Activated CD4-positive, alpha-beta T cell treated with anti-CD3 and anti-CD28 coated beads, Interleukin-2, amount 10 ng/mL, durations not matched to agents 7 days and 5 days (primary cell): ENCODE data around the gene MAP3K14. TPM values are rescaled to one million over a fixed set of nuclear protein-coding genes. Genes with fewer than 3 reads are reported as not detected.

Experiments used
- CTCF ChIA-PET: fragments of 350-600 bp; sonication (Branson Sonifier 250); formaldehyde crosslinking; loops from one replicate; lab custom pipeline; 2021; ENCODE audit warnings: antibody characterized with exemption; lab: Charles Lee
- POLR2A ChIA-PET: fragments of 350-600 bp; sonication (Branson Sonifier 250); formaldehyde crosslinking; loops from one replicate; lab custom pipeline; 2021; ENCODE audit warnings: antibody characterized with exemption; lab: Charles Lee
- DNase-seq: peaks from one replicate; pipeline ENCODE4 v3.0.0-alpha.2; 2020
- H3K27ac Mint-ChIP-seq: one replicate; pipeline ENCODE4 v1.8.0; 2021; ENCODE audit warnings: mild to moderate bottlenecking, moderate library complexity, mixed read lengths
- H3K27me3 Mint-ChIP-seq: one replicate; pipeline ENCODE4 v1.8.0; 2021; ENCODE audit warnings: mixed read lengths
- H3K36me3 Mint-ChIP-seq: one replicate; pipeline ENCODE4 v1.8.0; 2021; ENCODE audit warnings: low read depth, mixed read lengths
- H3K4me1 Mint-ChIP-seq: one replicate; pipeline ENCODE4 v1.8.0; 2021; ENCODE audit warnings: mixed read lengths
- H3K4me3 Mint-ChIP-seq: one replicate; pipeline ENCODE4 v1.8.0; 2021; ENCODE audit warnings: mild to moderate bottlenecking, moderate library complexity, mixed read lengths
- H3K9me3 Mint-ChIP-seq: one replicate; pipeline ENCODE4 v1.8.0; 2021; ENCODE audit warnings: mixed read lengths
- total RNA-seq, 2 experiments: library from RNA; stranded (reverse); gene quantifications; one replicate each; pipeline ENCODE4 v1.2.3, GENCODE V29; 2021

MAP3K14 gene
- total RNA-seq, 2 experiments from 2014 or later = 25.8 to 26.0 TPM

- H3K4me1 Mint-ChIP-seq = peaks cover 61% of the 10 kb centered on the region
- peaks cover 54% of the 10 kb centered on the region for H3K36me3 Mint-ChIP-seq
- peak overlapping the region; percentile 100 for H3K27ac Mint-ChIP-seq
- peak overlapping the region; percentile 97 for H3K4me3 Mint-ChIP-seq
- peak; percentile 97 for DNase-seq
- CTCF ChIA-PET = interaction anchor here (1.0 to 6.2 kb wide), 13 partner anchors 10 to 169 kb away, joined by 3 to 44 read pairs (median 7); partner anchors contain the start of genes ACBD4, HEXIM1 and HEXIM2
- no peaks in the 10 kb centered on the region for H3K9me3 Mint-ChIP-seq
- no peaks in the 10 kb centered on the region for H3K27me3 Mint-ChIP-seq
- POLR2A ChIA-PET = interaction anchor here (0.5 to 1.0 kb wide), 4 partner anchors 22 to 90 kb away, joined by 3 to 5 read pairs (median 4); partner anchors contain the start of genes HEXIM1 and MAP3K14
Observed at GRCh38 chr17:45225964-45226530, 90.8 kb downstream of the MAP3K14 start.

DNA sequence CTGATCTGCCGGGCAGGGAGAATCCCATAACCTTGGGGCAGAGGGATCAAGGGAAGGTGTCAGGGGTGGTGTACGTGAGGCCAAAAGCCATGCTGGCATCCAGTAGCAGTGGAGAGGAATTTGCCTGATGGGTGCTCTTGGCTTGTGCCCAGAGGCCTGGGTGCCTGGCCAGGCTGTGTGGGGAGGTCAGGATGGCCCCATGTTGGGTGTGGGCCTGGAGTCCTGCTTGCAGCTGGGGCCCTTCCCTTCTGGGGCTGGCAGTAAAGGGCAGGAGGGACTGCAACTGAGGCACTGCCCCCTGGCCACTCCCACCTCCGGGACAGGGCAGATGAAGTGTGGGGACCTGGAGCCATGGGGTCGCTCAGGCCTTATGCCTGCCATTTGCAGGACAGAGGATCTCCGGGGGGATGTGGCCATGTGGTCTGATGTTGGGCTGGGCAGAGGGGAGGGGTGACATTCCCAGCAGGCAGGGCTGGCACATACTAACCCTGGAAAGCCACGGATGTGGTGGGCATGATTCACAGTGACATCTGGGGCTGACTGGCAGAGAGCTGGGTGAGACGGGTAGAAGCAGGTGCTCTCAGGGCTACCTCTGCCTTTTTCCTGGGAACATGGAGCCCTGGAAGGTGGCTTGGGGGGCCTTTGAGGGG, 91.6 kb downstream of the MAP3K14 start:
- peaks cover 64% of the 10 kb centered on the region for H3K4me1 Mint-ChIP-seq

GRCh38 chr17:45224671-45225050, 92.2 kb downstream of the MAP3K14 start:
- ChIA-PET POLR2A (no interaction called here), CTCF (interaction anchor here (0.9 to 1.0 kb wide), 2 partner anchors 89 to 92 kb away, joined by 3 read pairs; partner anchors contain the start of genes ACBD4 and MAP3K14)
- peak overlapping the region; percentile 100 for H3K27ac Mint-ChIP-seq
- H3K4me1 Mint-ChIP-seq = peaks cover 64% of the 10 kb centered on the region
- peaks cover 58% of the 10 kb centered on the region for H3K36me3 Mint-ChIP-seq
- H3K27me3 Mint-ChIP-seq = no peaks in the 10 kb centered on the region
- peak; percentile 53 for DNase-seq
- H3K9me3 Mint-ChIP-seq = no peaks in the 10 kb centered on the region
- H3K4me3 Mint-ChIP-seq = peak overlapping the region; percentile 97

More for the DNA sequence above, 91.6 kb downstream of the MAP3K14 start:
- Mint-ChIP-seq H3K4me3 (peak overlapping the region; percentile 97), H3K27ac (peak overlapping the region; percentile 100), H3K36me3 (peaks cover 53% of the 10 kb centered on the region), H3K27me3 (no peaks in the 10 kb centered on the region), H3K9me3 (no peaks in the 10 kb centered on the region)
- DNase-seq = peak; percentile 31
- POLR2A ChIA-PET = interaction anchor here (1.0 kb wide), 1 partner anchor 77 kb away, joined by 4 read pairs; the partner anchor contains the start of gene HEXIM1
- CTCF ChIA-PET = interaction anchor here (0.9 to 6.2 kb wide), 12 partner anchors 10 to 170 kb away, joined by 3 to 44 read pairs (median 6); partner anchors contain the start of genes ACBD4, HEXIM1 and MAP3K14

DNA sequence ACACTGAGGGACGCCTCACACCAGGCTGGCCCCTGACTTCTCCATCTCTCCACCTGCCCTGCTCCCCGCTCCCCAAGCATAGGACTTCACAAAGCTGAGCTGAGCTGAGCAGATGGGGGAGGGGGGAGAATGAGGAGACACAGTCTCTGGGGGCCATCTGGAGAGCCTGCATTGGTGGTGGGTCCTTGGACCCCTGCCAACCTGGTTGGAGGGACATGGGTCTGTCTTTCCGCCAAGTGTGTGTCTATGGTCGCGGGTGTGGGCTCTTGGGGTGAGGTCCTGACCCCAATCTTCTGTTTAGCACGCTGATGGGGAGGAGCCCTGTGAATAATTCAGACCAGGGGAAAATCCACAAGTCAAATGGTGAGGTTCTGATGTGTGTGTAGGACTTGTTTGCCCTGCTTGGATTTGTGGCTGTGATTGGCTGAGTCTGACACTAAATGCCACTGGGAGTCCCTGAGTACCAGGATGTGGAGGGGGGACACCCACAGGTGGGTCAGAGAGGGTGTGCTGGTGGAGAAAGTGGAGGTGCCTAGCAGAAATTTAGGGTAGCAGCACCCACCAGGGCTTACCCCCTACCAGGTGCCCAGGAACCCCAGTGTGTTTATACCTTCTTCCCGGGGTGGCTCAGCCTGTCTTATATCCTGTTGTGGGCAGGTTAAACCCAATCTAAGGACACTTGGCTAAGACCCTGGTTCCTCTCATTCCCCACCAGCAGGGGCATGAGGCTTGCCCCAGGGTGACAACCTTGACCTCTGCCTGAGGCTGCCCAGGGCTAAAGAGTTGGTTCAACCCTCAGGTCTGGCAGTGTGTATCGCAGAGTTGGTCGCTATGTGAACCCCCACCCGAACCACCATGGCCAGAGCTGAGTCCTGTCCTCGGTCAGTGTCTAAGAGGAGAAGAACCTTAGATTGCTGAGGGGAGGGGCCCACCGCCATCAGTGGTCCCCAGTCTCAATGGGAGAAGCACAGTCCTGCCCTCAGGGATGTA, 93.0 kb downstream of the MAP3K14 start:
- H3K4me1 Mint-ChIP-seq = peaks cover 64% of the 10 kb centered on the region
- CTCF ChIA-PET = interaction anchor here (0.7 to 1.4 kb wide), 3 partner anchors 54 to 161 kb away, joined by 3 to 4 read pairs (median 3); partner anchors contain the start of gene ACBD4
- peaks cover 63% of the 10 kb centered on the region for H3K36me3 Mint-ChIP-seq
- H3K4me3 Mint-ChIP-seq = peak overlapping the region; percentile 97
- peak; percentile 50 for DNase-seq
- no peaks in the 10 kb centered on the region for H3K27me3 Mint-ChIP-seq
- H3K9me3 Mint-ChIP-seq = no peaks in the 10 kb centered on the region
- H3K27ac Mint-ChIP-seq = peak overlapping the region; percentile 100
- POLR2A ChIA-PET = no interaction called here

DNA sequence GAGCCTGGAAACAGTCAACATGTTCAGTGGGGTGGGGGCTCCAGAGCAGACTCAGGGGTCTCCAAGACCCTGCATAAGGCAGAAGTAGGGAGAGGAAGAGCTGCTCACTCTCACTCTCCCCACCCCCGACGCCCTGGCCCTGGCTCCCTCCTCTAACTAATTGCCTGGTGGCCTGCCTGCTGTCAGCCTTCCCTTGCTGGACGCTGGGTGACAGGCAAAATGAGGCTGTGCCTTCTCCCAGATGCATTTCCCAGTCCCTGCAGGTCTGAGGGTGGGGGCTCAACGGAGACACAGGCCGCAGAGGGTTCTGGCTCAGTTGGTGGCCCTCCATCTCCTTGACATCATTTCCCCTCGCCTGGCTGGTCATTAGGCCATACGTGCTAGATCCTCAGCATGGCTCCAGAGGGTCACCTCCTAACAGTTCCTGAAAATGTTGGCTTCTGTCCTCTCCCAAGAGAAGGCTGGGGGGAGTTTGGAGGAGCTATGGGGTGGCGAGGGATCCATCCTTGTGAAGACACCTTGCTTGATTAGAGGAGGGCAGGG, 93.8 kb downstream of the MAP3K14 start:
- no peak for DNase-seq
- H3K4me1 Mint-ChIP-seq = peaks cover 58% of the 10 kb centered on the region
- H3K27me3 Mint-ChIP-seq = no peaks in the 10 kb centered on the region
- peak overlapping the region; percentile 97 for H3K4me3 Mint-ChIP-seq
- peak overlapping the region; percentile 100 for H3K27ac Mint-ChIP-seq
- POLR2A ChIA-PET = interaction anchor here (0.6 kb wide), 1 partner anchor 533 kb away, joined by 3 read pairs; no protein-coding TSS in a partner anchor
- peaks cover 67% of the 10 kb centered on the region for H3K36me3 Mint-ChIP-seq
- no peaks in the 10 kb centered on the region for H3K9me3 Mint-ChIP-seq
- CTCF ChIA-PET = interaction anchor here (0.7 to 4.1 kb wide), 4 partner anchors 54 to 162 kb away, joined by 3 to 21 read pairs (median 8); partner anchors contain the start of genes ACBD4 and HEXIM1

GRCh38 chr17:45222289-45222995, 94.4 kb downstream of the MAP3K14 start:
- H3K9me3 Mint-ChIP-seq = no peaks in the 10 kb centered on the region
- H3K27ac Mint-ChIP-seq = peak overlapping the region; percentile 100
- H3K36me3 Mint-ChIP-seq = peaks cover 66% of the 10 kb centered on the region
- POLR2A ChIA-PET = interaction anchor here (0.6 kb wide), 1 partner anchor 532 kb away, joined by 3 read pairs; no protein-coding TSS in a partner anchor
- peak; percentile 66 for DNase-seq
- peak overlapping the region; percentile 97 for H3K4me3 Mint-ChIP-seq
- CTCF ChIA-PET = interaction anchor here (1.0 to 4.1 kb wide), 5 partner anchors 24 to 163 kb away, joined by 3 to 21 read pairs (median 4); partner anchors contain the start of genes ACBD4 and HEXIM1
- H3K27me3 Mint-ChIP-seq = no peaks in the 10 kb centered on the region
- peaks cover 53% of the 10 kb centered on the region for H3K4me1 Mint-ChIP-seq

GRCh38 chr17:45222014-45222288, 94.9 kb downstream of the MAP3K14 start:
- Mint-ChIP-seq H3K9me3 (no peaks in the 10 kb centered on the region), H3K36me3 (peaks cover 66% of the 10 kb centered on the region), H3K27ac (no peak overlapping the region), H3K4me3 (no peak overlapping the region), H3K4me1 (peaks cover 51% of the 10 kb centered on the region), H3K27me3 (no peaks in the 10 kb centered on the region)
- no peak for DNase-seq
- ChIA-PET CTCF (interaction anchor here (1.0 to 4.1 kb wide), 5 partner anchors 24 to 164 kb away, joined by 3 to 21 read pairs (median 4); partner anchors contain the start of genes ACBD4 and HEXIM1), POLR2A (no interaction called here)

- Mint-ChIP-seq H3K9me3 (no peaks in the 10 kb centered on the region), H3K4me3 (peak within 1 kb of the TSS; percentile 97), H3K27me3 (no peaks in the 10 kb centered on the region), H3K36me3 (peaks cover 66% of the 10 kb centered on the region), H3K4me1 (peaks cover 51% of the 10 kb centered on the region), H3K27ac (peak within 1 kb of the TSS; percentile 100)
- ChIA-PET CTCF (interaction anchor here (0.5 to 4.1 kb wide), 11 partner anchors 8 to 164 kb away, joined by 3 to 64 read pairs (median 3); partner anchors contain the start of genes ACBD4 and HEXIM1), POLR2A (no interaction called here)
- peak; percentile 73 for DNase-seq
Observed at GRCh38 chr17:45221081-45222013, 95.5 kb downstream of the MAP3K14 start, which contains the start of gene FMNL1. Gene FMNL1, plus strand, starts transcription at chr17:45221885. Its CDS starts 240 bp downstream, at chr17:45222125.

DNA sequence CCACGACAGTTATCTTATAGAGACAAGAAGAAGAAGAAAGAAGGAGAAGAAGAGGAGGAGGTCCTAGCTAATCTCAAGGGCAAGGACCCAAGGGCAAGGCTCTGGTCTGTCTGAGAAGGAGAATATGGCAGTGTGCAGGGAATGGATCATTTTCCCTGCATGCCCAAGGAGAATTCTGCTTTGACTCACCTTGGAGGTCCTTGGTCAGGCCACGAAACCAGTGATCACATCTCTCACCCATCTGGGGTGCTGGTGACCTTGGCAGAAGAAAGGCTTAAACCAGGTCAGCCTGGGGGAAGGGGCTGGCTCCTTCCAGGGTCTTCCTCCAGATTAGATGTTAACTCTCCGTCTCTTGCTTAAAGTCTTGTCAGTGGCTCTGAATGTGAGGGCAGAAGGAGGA, 96.7 kb downstream of the MAP3K14 start:
- Mint-ChIP-seq H3K9me3 (no peaks in the 10 kb centered on the region), H3K27ac (peak overlapping the region; percentile 82), H3K36me3 (peaks cover 63% of the 10 kb centered on the region), H3K27me3 (no peaks in the 10 kb centered on the region), H3K4me1 (peaks cover 43% of the 10 kb centered on the region), H3K4me3 (peak overlapping the region; percentile 85)
- POLR2A ChIA-PET = interaction anchor here (0.6 to 0.9 kb wide), 2 partner anchors 67 to 92 kb away, joined by 3 read pairs; no protein-coding TSS in a partner anchor
- CTCF ChIA-PET = interaction anchor here (0.6 to 4.1 kb wide), 20 partner anchors 10 to 209 kb away, joined by 3 to 64 read pairs (median 7); partner anchors contain the start of genes ACBD4, HEXIM1 and MAP3K14
- DNase-seq = no peak
